ENCODE data around the gene RBM17. TPM values are rescaled to one million over a fixed set of nuclear protein-coding genes. Genes with fewer than 3 reads are reported as not detected.
"Not testable (repeated sequence)": the region's sequence is repeated elsewhere in the genome, so short reads cannot be mapped to it uniquely, and the experiment has no call there.

The RBM17 gene
- total RNA-seq, 6 donors from 2014 or later: 67.6 to 192 (median 84.8) TPM

DNA sequence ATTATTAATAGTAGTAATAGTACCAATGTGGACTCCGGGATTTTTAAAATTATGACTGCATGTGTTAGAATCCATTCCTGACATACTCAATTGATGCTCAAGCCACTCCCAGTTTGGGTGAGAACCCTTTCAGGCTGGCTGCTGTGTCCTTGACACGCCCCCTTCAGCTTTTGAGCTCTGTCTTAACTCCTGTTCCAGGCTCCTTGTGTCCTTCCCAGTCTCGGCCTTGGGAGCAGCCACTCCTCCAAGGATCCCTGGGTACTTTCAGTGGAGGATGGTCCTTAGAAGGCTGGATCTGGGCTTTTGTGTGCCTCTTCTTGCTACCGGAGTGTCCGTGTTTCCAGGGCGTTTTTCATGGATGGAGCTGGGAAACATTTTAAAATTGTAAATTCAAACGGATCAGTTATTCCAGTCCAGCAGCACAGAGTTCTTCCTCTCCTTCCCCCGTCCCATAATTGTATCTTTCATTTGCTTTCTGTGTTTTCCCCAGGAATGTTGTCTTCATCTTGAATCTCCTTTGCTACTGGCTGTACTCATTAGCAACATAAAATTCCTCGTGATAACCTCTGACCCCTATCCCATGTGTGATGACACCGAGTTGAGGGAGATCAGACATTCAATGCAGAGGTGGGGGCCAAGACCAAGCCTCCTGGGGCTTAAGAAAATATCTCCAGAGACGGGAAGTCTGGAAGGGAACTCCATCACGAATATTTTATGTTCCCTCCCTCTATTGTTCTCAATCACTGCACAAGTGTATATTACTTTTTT lies 73.9 kb downstream of the RBM17 start:
- Histone ChIP-seq H3K4me3 (peak overlapping the region in 3 of 4 donors; percentile 74 to 80 (median 77)), H3K27ac (peak overlapping the region; percentile 87 to 94 (median 93)), H3K36me3 (peaks cover 0 to 6% (median 0%) of the 10 kb centered on the region in 4 donors), H3K27me3 (no peaks in the 10 kb centered on the region), H3K9me3 (no peaks in the 10 kb centered on the region), H3K4me1 (peaks cover 12 to 25% (median 20%) of the 10 kb centered on the region in 4 donors)
- TF ChIP-seq POLR2A (IDR thresholded peaks at IDR 0.05) (no peak), EP300 (IDR thresholded peaks at IDR 0.05) (no peak), POLR2AphosphoS5 (IDR thresholded peaks at IDR 0.05) (no peak)
- TF ChIP-seq, protein P1, sequence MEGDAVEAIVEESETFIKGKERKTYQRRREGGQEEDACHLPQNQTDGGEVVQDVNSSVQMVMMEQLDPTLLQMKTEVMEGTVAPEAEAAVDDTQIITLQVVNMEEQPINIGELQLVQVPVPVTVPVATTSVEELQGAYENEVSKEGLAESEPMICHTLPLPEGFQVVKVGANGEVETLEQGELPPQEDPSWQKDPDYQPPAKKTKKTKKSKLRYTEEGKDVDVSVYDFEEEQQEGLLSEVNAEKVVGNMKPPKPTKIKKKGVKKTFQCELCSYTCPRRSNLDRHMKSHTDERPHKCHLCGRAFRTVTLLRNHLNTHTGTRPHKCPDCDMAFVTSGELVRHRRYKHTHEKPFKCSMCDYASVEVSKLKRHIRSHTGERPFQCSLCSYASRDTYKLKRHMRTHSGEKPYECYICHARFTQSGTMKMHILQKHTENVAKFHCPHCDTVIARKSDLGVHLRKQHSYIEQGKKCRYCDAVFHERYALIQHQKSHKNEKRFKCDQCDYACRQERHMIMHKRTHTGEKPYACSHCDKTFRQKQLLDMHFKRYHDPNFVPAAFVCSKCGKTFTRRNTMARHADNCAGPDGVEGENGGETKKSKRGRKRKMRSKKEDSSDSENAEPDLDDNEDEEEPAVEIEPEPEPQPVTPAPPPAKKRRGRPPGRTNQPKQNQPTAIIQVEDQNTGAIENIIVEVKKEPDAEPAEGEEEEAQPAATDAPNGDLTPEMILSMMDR (IDR thresholded peaks at IDR 0.05): no peak
- DNase-seq (no peak), ATAC-seq (ENCODE audit: low FRiP score in 2 of 2) (no peak)
- WGBS, 2 donors: 55 to 63% methylated on average over 12 of the region's 12 CpGs

DNA sequence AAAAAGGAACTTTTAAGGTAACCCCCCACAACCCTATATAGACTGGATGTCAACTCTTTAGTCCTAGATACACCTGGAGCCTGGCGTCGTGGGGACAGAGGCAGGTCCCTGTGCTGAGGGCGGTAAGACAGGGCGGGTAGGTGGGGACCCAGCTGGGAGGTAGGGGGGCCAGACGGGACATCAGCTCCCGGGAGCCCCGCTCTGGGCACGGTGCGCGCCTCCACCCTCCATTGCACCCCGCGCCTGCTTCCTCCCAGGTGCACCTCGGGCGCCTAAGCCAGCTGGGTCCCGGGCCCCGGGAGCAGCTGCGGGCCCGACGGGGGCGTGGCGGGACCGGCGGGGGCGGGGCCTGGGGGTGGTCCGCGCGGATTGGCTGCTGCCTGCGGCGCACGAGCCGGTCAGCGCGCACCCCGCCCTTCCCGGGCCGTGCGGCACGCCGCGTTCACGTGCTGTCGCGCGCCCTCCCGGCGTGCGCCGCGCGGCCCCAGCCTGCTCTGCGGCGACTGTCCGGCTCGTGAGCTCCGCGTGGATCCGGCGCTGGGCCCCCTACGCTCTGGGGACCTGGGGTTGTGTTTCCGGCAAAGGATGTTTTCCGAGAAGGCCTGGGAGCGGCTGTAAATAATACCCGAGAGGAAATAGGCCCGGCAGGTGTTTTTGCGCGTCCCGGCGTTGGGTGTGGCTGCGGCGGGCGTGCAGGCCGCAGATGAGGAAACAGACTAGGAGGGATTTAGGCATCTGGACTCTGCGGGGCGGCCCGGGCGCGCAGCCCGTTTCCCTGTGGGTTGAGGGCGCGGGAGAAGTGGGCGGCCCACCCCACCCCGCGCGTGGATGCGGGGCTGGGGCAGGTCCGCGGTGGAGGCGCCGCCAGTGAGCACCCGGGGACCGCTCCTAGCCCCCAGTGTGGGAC lies 74.8 kb downstream of the RBM17 start:
- Histone ChIP-seq H3K4me3 (peak overlapping the region; percentile 68 to 80 (median 76)), H3K36me3 (peaks cover 0 to 6% (median 0%) of the 10 kb centered on the region in 4 donors), H3K9me3 (no peaks in the 10 kb centered on the region), H3K27ac (peak overlapping the region; percentile 87 to 94 (median 93)), H3K4me1 (peaks cover 12 to 25% (median 20%) of the 10 kb centered on the region in 4 donors), H3K27me3 (no peaks in the 10 kb centered on the region)
- 0% methylated on average over 12 to 60 of the region's 91 CpGs for WGBS, 2 donors
- peak in 3 of 4 donors; percentile 44 to 89 (median 63) for TF ChIP-seq POLR2A (IDR thresholded peaks at IDR 0.05)
- TF ChIP-seq, protein P1 (IDR thresholded peaks at IDR 0.05): peak in 1 of 6 experiments; percentile 12
- TF ChIP-seq EP300 (IDR thresholded peaks at IDR 0.05): peak in 1 of 4 donors; percentile 29
- TF ChIP-seq POLR2AphosphoS5 (IDR thresholded peaks at IDR 0.05): peak; percentile 88 to 95
- DNase-seq: peak; percentile 92 to 99
- peak; percentile 98 to 99 for ATAC-seq (ENCODE audit: low FRiP score in 2 of 2)

DNA sequence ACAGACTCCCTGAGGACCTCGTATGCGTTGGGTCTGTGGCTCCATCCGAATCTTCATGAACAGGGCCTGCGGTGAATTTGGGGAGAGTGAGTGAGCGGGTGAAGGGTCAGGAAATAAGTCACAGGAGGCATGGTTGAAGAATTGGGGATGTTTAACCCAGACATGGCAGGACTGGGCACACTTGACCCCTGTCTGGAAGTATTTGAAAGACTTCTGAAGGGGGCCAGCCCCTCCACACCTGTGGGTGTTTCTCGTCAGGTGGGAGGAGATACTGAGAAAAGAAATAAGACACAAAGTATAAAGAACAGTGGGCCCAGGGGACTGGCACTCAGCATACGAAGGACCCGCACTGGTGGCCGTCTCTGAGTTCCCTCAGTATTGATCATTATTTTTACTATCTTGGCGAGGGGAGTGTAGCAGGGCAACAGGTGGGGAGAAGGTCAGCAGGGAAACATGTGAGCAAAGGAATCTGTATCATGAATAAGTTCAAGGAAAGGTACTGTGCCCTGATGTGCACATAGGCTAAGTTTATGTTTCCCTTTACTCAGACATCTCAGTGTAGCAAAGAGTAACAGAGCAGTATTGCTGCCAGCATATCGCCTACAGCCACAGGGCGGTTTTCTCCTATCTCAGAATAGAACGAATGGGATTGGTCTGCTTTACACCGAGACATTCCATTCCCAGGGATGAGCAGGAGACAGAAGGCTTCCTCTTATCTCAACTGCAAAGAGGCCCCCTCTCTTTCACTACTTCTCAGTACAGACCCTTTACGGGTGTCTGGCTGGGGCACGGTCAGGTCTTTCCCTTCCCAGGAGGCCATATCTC lies 75.6 kb downstream of the RBM17 start:
- Histone ChIP-seq H3K4me3 (peak overlapping the region; percentile 68 to 80 (median 76)), H3K4me1 (peaks cover 12 to 25% (median 20%) of the 10 kb centered on the region in 4 donors), H3K36me3 (peaks cover 0 to 6% (median 0%) of the 10 kb centered on the region in 4 donors), H3K27ac (peak overlapping the region; percentile 87 to 94 (median 93)), H3K27me3 (no peaks in the 10 kb centered on the region), H3K9me3 (no peaks in the 10 kb centered on the region)
- DNase-seq: no peak
- TF ChIP-seq POLR2AphosphoS5 (IDR thresholded peaks at IDR 0.05): no peak
- no peak for TF ChIP-seq EP300 (IDR thresholded peaks at IDR 0.05)
- TF ChIP-seq, protein P1 (IDR thresholded peaks at IDR 0.05): no peak
- no peak for TF ChIP-seq POLR2A (IDR thresholded peaks at IDR 0.05)
- ATAC-seq (ENCODE audit: low FRiP score in 2 of 2): no peak
- 32 to 33% methylated on average over 14 to 16 of the region's 16 CpGs for WGBS, 2 donors

DNA sequence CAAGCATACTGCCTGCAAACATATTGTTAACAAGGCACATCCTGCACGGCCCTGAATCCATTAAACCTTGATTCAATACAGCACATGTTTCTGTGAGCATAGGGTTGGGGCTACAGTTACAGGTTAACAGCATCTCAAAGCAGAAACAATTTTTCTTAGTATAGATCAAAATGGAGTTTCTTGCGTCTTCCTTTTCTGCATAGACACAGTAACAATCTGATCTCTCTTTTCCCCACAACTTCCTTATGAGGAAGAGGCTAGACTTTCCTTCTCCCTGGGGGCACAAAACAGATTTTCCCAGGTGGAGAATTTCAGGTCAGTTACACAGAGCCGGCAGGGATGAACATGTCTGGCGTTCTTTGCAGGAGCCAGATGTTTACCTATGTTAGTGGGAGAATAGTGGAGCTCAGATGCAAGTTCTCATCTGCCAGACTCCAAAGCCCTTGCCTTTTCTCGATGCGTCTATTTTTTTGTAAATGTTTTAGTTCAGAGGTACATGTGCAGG lies 76.4 kb downstream of the RBM17 start:
- no peak for DNase-seq
- no peaks in the 10 kb centered on the region for H3K27me3 ChIP-seq
- TF ChIP-seq POLR2A (IDR thresholded peaks at IDR 0.05): no peak
- no peak for ATAC-seq (ENCODE audit: low FRiP score in 2 of 2)
- 60 to 68% methylated on average over 6 of the region's 6 CpGs for WGBS, 2 donors
- H3K27ac ChIP-seq: peak overlapping the region in 2 of 4 donors; percentile 92 to 94
- H3K9me3 ChIP-seq: no peaks in the 10 kb centered on the region
- peaks cover 0 to 6% (median 0%) of the 10 kb centered on the region in 4 donors for H3K36me3 ChIP-seq
- no peak overlapping the region for H3K4me3 ChIP-seq
- peaks cover 18 to 25% (median 21%) of the 10 kb centered on the region in 4 donors for H3K4me1 ChIP-seq

DNA sequence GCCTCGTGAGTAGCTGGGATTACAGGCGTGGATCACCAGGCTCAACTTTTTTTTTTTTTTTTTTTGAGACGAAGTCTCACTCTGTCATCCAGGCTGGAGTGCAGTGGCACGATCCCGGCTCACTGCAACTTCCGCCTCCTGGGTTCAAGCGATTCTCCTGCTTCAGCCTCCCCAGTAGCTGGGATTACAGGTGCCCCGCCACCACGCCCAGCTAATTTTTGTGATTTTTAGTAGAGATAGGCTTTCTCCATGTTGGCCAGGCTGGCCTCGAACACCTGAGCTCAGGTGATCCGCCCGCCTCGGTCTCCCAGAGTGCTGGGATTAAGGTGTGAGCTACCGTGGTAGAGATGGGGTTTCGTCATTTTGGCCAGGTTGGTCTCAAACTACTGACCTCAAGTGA lies 77.1 kb downstream of the RBM17 start:
- ATAC-seq (ENCODE audit: low FRiP score in 2 of 2); DNase-seq; H3K4me3 ChIP-seq; H3K9me3 ChIP-seq; H3K36me3 ChIP-seq; H3K27ac ChIP-seq; H3K27me3 ChIP-seq: not testable (repeated sequence)
- WGBS, 2 donors: 96% methylated on average over 15 of the region's 15 CpGs
- peaks cover 18 to 30% (median 27%) of the 10 kb centered on the region in 4 donors for H3K4me1 ChIP-seq
